ENCODE data around the gene TNFRSF18. TPM values are rescaled to one million over a fixed set of nuclear protein-coding genes. Genes with fewer than 3 reads are reported as not detected.

The TNFRSF18 gene
- total RNA-seq, 3 donors from 2014 or later (not counting 1 experiment from before 2014, with no cell fraction given): 40.3 to 81.9 (median 54.7) TPM

DNA sequence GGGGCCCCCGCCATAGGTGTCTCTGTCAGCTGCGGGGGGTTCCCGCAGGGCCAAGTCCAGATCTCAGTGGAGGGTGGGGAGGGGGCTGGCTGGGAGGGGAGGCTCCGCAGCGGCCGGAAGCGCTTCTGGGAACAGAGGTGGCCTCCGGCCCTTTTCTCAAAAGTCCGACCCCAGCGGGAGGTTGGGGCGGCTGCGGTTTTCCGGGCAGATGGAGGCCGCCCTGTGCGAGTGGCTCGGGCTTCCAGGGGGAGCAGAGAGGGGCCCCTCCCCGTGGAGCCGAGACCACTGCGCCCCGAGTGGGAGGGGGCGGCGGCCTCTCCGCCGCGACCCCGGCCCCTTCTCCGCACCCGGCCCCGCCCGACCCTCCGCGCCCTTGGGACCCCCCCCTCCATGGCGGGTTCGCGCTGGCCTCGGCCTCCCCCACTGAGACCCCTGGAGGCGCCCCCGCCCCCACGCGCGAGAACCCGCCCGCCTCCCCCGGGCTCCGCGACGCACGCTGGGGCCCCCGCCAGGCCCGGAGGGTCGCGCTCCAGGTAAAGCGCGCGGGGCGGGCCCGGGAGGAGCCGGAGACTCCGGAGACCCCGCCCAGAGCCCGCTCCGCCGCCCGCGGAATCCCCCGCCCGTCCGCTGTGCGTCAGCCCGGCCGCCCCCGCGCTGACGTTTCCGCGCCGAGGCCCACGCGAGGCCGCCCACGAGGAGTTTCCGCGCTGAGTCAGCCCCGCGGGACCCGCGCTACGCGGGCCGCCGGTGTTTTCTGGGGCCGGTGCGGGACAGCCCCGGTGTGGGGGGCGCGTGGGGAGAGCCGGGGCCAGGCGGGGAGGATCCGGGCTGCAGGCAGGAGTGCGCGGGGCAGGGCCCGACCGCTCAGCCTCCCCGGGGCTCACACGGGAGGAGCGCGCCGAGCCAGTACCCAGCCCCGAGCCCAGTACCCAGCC is 5.2 kb downstream of the TNFRSF18 start:
- Histone ChIP-seq H3K9me3 (ENCODE audit: control insufficient read depth, insufficient read depth, low read length) (no peaks in the 10 kb centered on the region), H3K36me3 (ENCODE audit: control insufficient read depth, insufficient read depth, low read length) (no peaks in the 10 kb centered on the region), H3K27me3 (ENCODE audit: control insufficient read depth, insufficient read depth, low read length) (no peaks in the 10 kb centered on the region), H3K4me3 (ENCODE audit: low read length) (peak overlapping the region; percentile 25), H3K4me1 (ENCODE audit: control insufficient read depth, insufficient read depth, low read length) (peaks cover 37% of the 10 kb centered on the region), H3K27ac (ENCODE audit: low read length) (peak overlapping the region; percentile 86)
- no peak for TF ChIP-seq CTCF (IDR thresholded peaks at IDR 0.05)
- H3K9me3 Mint-ChIP-seq: no peaks in the 10 kb centered on the region
- H3K4me3 Mint-ChIP-seq: peak overlapping the region; percentile 68
- peak overlapping the region; percentile 91 to 93 for H3K27ac Mint-ChIP-seq
- ATAC-seq (peak; percentile 81 to 92 (median 81)), DNase-seq (peak; percentile 93 to 95)
- no peaks in the 10 kb centered on the region for H3K36me3 Mint-ChIP-seq
- peaks cover 6 to 19% of the 10 kb centered on the region in 2 donors for H3K4me1 Mint-ChIP-seq
- under 1% methylated on average over 103 of the region's 109 CpGs for WGBS (ENCODE audit: insufficient coverage)
- intact Hi-C loops (cut with micrococcal nuclease): no loop called here
- no peaks in the 10 kb centered on the region for H3K27me3 Mint-ChIP-seq (ENCODE audit: low read depth in 2 of 2)

DNA sequence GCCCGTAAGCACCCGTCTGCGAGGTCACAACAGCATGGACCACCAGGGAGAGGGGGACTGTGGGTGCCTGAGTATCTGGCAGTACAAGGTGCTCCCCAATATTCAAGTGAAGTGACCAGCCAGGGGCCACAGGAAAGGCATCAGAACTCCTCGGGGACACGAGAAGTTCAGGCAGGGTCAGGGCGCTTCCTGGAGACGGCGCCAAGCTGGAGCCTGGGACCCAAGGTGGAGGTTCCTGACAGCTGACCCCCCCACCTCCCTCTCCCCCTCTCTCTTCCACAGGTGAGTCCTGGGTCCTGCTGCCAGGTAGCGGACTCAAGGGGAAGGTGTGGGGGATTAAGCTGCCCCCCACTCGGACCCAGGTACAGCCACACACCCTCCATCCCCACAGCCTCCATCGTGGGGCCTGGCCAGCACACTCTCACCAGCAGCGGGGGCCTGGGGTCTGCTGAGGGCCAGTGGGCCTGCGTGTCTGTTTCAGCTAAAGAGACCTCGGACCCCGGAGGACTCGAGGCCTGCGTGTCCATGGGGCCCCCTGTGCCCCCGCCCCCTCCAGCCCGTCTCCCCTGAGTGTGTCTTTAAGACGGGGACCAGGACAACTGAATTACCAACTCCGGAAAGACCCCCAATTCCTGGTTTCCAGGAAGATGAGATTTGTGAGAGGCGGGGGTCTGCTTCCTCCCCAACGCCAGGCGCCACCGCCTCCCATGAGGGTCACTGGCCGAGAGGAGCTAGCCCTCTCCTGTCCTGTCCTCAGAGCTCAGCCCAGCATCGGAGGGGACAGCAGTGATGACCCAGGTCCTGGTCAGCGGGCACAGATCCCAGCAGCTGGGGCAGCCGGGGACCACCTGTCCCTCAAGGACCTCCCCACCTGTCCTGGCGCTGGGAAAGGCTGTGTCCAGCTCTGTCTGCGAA is 6.2 kb downstream of the TNFRSF18 start:
- Mint-ChIP-seq H3K36me3 (no peaks in the 10 kb centered on the region), H3K9me3 (peaks cover 0 to 1% of the 10 kb centered on the region in 2 donors), H3K27ac (peak overlapping the region; percentile 91 to 93), H3K4me1 (peaks cover 6 to 15% of the 10 kb centered on the region in 2 donors), H3K27me3 (ENCODE audit: low read depth in 2 of 2) (no peaks in the 10 kb centered on the region), H3K4me3 (peak overlapping the region; percentile 68)
- H3K36me3 ChIP-seq (ENCODE audit: control insufficient read depth, insufficient read depth, low read length): no peaks in the 10 kb centered on the region
- DNase-seq (peak; percentile 17 to 36), ATAC-seq (no peak)
- H3K9me3 ChIP-seq (ENCODE audit: control insufficient read depth, insufficient read depth, low read length): no peaks in the 10 kb centered on the region
- intact Hi-C loops (cut with micrococcal nuclease): no loop called here
- WGBS (ENCODE audit: insufficient coverage): 74% methylated on average over 31 of the region's 31 CpGs
- H3K4me3 ChIP-seq (ENCODE audit: low read length): peak overlapping the region; percentile 23
- H3K27me3 ChIP-seq (ENCODE audit: control insufficient read depth, insufficient read depth, low read length): no peaks in the 10 kb centered on the region
- H3K27ac ChIP-seq (ENCODE audit: low read length): peak overlapping the region; percentile 83
- no peak for TF ChIP-seq CTCF (IDR thresholded peaks at IDR 0.05)
- peaks cover 28% of the 10 kb centered on the region for H3K4me1 ChIP-seq (ENCODE audit: control insufficient read depth, insufficient read depth, low read length)

- Mint-ChIP-seq H3K4me3 (peak overlapping the region; percentile 62), H3K27ac (peak overlapping the region; percentile 91 to 93), H3K27me3 (ENCODE audit: low read depth in 2 of 2) (no peaks in the 10 kb centered on the region), H3K36me3 (no peaks in the 10 kb centered on the region), H3K4me1 (peaks cover 6 to 15% of the 10 kb centered on the region in 2 donors), H3K9me3 (peaks cover 0 to 7% of the 10 kb centered on the region in 2 donors)
- intact Hi-C loops (cut with micrococcal nuclease): no loop called here
- DNase-seq (peak in 1 of 2 donors; percentile 24), ATAC-seq (no peak)
- H3K9me3 ChIP-seq (ENCODE audit: control insufficient read depth, insufficient read depth, low read length): no peaks in the 10 kb centered on the region
- TF ChIP-seq CTCF (IDR thresholded peaks at IDR 0.05): no peak
- H3K27ac ChIP-seq (ENCODE audit: low read length): peak overlapping the region; percentile 83
- no peak overlapping the region for H3K4me3 ChIP-seq (ENCODE audit: low read length)
- H3K36me3 ChIP-seq (ENCODE audit: control insufficient read depth, insufficient read depth, low read length): no peaks in the 10 kb centered on the region
- peaks cover 19% of the 10 kb centered on the region for H3K4me1 ChIP-seq (ENCODE audit: control insufficient read depth, insufficient read depth, low read length)
- H3K27me3 ChIP-seq (ENCODE audit: control insufficient read depth, insufficient read depth, low read length): no peaks in the 10 kb centered on the region
- 86% methylated on average over 22 of the region's 22 CpGs for WGBS (ENCODE audit: insufficient coverage)
Observed at GRCh38 chr1:1199141-1199960, 7.0 kb downstream of the TNFRSF18 start.
